ENCODE data around the gene PCIF1.

Gene PCIF1

GRCh38 chr20:45944151-45944964, 9.9 kb downstream of the PCIF1 start:
- no peak overlapping the region for H3K9ac ChIP-seq (ENCODE audit: low read length in 2 of 2)
- no peak overlapping the region for H3K4me3 ChIP-seq (ENCODE audit: low read length in 2 of 2)
- H3K27ac ChIP-seq (ENCODE audit: low read length) = no peak overlapping the region
- H3K27me3 ChIP-seq (ENCODE audit: control insufficient read depth in 1 of 2, insufficient read depth in 2 of 2, low read length in 2 of 2) = no peaks in the 10 kb centered on the region
- H3K9me3 ChIP-seq (ENCODE audit: control insufficient read depth in 2 of 2, low read length in 2 of 2) = no peaks in the 10 kb centered on the region
- peaks cover 71 to 78% of the 10 kb centered on the region in 2 donors for H3K36me3 ChIP-seq (ENCODE audit: control insufficient read depth in 2 of 2, insufficient read depth in 2 of 2, low read length in 2 of 2)
- no peaks in the 10 kb centered on the region for H3K4me1 ChIP-seq (ENCODE audit: control insufficient read depth, insufficient read depth, low read length)

DNA sequence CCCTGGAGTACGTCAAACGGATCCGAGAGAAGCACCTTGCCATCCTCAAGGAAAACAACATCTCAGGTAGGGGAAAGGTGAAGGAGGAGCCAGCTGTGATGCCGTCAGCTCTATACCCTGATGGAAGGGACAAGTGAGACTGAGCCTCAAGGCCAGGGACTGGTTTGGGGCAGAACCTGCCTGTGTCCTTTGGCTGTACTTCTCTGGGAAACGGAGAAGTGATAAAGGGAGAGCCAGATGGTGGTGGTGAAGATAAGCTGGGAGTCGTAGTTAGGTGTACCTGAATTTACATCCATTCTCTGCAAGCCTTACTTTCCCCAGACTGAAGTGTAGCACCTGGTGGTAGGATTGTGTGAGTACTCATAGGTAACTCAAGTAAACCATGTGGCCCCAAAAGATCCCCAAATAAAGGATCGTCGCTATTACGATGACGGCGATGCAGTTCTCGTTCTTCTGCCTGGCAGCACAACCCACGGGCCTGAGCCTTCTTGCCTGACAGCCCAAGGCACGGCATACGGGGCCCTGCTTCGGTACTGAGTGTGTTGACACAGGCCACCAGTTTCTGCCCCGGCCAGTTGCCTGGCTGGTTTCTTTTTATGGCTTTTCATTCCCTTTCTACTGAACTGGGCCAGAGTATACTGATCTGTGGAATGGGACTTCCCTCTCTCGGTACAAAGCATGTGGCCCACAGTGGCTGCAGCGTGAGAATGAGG, 10.6 kb downstream of the PCIF1 start:
- H3K9ac ChIP-seq (ENCODE audit: low read length in 2 of 2) = no peak overlapping the region
- peaks cover 2% of the 10 kb centered on the region for H3K4me1 ChIP-seq (ENCODE audit: control insufficient read depth, insufficient read depth, low read length)
- peaks cover 65 to 78% of the 10 kb centered on the region in 2 donors for H3K36me3 ChIP-seq (ENCODE audit: control insufficient read depth in 2 of 2, insufficient read depth in 2 of 2, low read length in 2 of 2)
- H3K4me3 ChIP-seq (ENCODE audit: low read length in 2 of 2) = no peak overlapping the region
- H3K27me3 ChIP-seq (ENCODE audit: control insufficient read depth in 1 of 2, insufficient read depth in 2 of 2, low read length in 2 of 2) = no peaks in the 10 kb centered on the region
- H3K27ac ChIP-seq (ENCODE audit: low read length) = no peak overlapping the region
- no peaks in the 10 kb centered on the region for H3K9me3 ChIP-seq (ENCODE audit: control insufficient read depth in 2 of 2, low read length in 2 of 2)

- H3K27me3 ChIP-seq (ENCODE audit: control insufficient read depth in 1 of 2, insufficient read depth in 2 of 2, low read length in 2 of 2) = no peaks in the 10 kb centered on the region
- no peaks in the 10 kb centered on the region for H3K9me3 ChIP-seq (ENCODE audit: control insufficient read depth in 2 of 2, low read length in 2 of 2)
- H3K27ac ChIP-seq (ENCODE audit: low read length) = no peak overlapping the region
- H3K4me1 ChIP-seq (ENCODE audit: control insufficient read depth, insufficient read depth, low read length) = peaks cover 3% of the 10 kb centered on the region
- no peak overlapping the region for H3K9ac ChIP-seq (ENCODE audit: low read length in 2 of 2)
- H3K36me3 ChIP-seq (ENCODE audit: control insufficient read depth in 2 of 2, insufficient read depth in 2 of 2, low read length in 2 of 2) = peaks cover 63 to 77% of the 10 kb centered on the region in 2 donors
- H3K4me3 ChIP-seq (ENCODE audit: low read length in 2 of 2) = no peak overlapping the region
These were observed 11.2 kb downstream of the PCIF1 start for GRCh38 chr20:45945678-45946148.

GRCh38 chr20:45946149-45946970, 11.9 kb downstream of the PCIF1 start:
- Histone ChIP-seq H3K9me3 (ENCODE audit: control insufficient read depth in 2 of 2, low read length in 2 of 2) (no peaks in the 10 kb centered on the region), H3K36me3 (ENCODE audit: control insufficient read depth in 2 of 2, insufficient read depth in 2 of 2, low read length in 2 of 2) (peaks cover 62 to 76% of the 10 kb centered on the region in 2 donors), H3K9ac (ENCODE audit: low read length in 2 of 2) (no peak overlapping the region), H3K27ac (ENCODE audit: low read length) (no peak overlapping the region), H3K4me3 (ENCODE audit: low read length in 2 of 2) (no peak overlapping the region), H3K27me3 (ENCODE audit: control insufficient read depth in 1 of 2, insufficient read depth in 2 of 2, low read length in 2 of 2) (no peaks in the 10 kb centered on the region), H3K4me1 (ENCODE audit: control insufficient read depth, insufficient read depth, low read length) (peaks cover 3% of the 10 kb centered on the region)

DNA sequence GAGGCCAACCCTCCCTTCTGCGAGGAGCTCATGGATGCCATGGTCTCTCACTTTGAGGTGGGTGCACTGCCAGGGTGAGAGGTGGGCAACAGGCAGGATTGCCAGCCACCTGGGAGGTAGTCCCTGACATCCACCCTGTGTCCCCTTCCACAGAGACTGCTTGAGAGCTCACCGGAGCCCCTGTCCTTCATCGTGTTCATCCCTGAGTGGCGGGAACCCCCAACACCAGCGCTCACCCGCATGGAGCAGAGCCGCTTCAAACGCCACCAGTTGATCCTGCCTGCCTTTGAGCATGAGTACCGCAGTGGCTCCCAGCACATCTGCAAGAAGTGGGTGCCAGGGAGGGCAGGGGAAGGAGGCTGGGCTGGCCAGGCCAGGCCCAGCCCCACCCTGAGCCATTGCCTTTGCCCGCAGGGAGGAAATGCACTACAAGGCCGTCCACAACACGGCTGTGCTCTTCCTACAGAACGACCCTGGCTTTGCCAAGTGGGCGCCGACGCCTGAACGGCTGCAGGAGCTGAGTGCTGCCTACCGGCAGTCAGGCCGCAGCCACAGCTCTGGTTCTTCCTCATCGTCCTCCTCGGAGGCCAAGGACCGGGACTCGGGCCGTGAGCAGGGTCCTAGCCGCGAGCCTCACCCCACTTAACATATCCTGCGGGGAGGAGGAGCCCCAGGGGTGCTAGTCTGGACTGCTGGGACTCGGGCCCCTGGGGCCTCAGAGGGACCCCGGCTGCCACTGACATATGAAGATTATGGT, 12.8 kb downstream of the PCIF1 start:
- Histone ChIP-seq H3K27me3 (ENCODE audit: control insufficient read depth in 1 of 2, insufficient read depth in 2 of 2, low read length in 2 of 2) (no peaks in the 10 kb centered on the region), H3K27ac (ENCODE audit: low read length) (no peak overlapping the region), H3K4me1 (ENCODE audit: control insufficient read depth, insufficient read depth, low read length) (peaks cover 3% of the 10 kb centered on the region), H3K9me3 (ENCODE audit: control insufficient read depth in 2 of 2, low read length in 2 of 2) (no peaks in the 10 kb centered on the region), H3K4me3 (ENCODE audit: low read length in 2 of 2) (no peak overlapping the region), H3K36me3 (ENCODE audit: control insufficient read depth in 2 of 2, insufficient read depth in 2 of 2, low read length in 2 of 2) (peaks cover 71 to 86% of the 10 kb centered on the region in 2 donors), H3K9ac (ENCODE audit: low read length in 2 of 2) (no peak overlapping the region)

DNA sequence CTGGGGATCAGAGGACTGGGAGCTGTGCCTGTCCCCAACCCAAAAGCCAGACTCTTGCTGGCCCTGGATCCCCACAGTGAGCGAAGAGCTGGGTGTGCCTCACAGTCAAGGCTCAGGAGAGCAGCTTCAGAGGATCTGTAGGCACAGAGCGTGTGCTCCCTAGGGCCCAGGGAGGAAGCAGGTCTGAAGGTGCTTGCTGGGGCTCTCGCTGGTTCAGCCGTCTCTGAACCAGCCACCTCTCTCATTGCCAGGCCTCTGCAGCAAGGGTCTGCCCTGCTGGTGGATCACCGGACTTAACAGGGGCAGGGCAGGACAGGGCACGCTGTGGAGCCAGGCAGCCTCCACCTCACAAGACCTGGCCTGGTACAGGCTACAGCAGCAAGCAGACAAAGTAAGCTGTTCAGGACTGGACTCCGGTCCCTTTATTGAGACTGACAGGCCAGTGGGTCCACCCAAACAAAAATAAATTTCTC, 13.8 kb downstream of the PCIF1 start:
- Histone ChIP-seq H3K36me3 (ENCODE audit: control insufficient read depth in 2 of 2, insufficient read depth in 2 of 2, low read length in 2 of 2) (peaks cover 75 to 89% of the 10 kb centered on the region in 2 donors), H3K4me3 (ENCODE audit: low read length in 2 of 2) (no peak overlapping the region), H3K27ac (ENCODE audit: low read length) (no peak overlapping the region), H3K27me3 (ENCODE audit: control insufficient read depth in 1 of 2, insufficient read depth in 2 of 2, low read length in 2 of 2) (no peaks in the 10 kb centered on the region), H3K9ac (ENCODE audit: low read length in 2 of 2) (no peak overlapping the region), H3K4me1 (ENCODE audit: control insufficient read depth, insufficient read depth, low read length) (peaks cover 3% of the 10 kb centered on the region), H3K9me3 (ENCODE audit: control insufficient read depth in 2 of 2, low read length in 2 of 2) (no peaks in the 10 kb centered on the region)

DNA sequence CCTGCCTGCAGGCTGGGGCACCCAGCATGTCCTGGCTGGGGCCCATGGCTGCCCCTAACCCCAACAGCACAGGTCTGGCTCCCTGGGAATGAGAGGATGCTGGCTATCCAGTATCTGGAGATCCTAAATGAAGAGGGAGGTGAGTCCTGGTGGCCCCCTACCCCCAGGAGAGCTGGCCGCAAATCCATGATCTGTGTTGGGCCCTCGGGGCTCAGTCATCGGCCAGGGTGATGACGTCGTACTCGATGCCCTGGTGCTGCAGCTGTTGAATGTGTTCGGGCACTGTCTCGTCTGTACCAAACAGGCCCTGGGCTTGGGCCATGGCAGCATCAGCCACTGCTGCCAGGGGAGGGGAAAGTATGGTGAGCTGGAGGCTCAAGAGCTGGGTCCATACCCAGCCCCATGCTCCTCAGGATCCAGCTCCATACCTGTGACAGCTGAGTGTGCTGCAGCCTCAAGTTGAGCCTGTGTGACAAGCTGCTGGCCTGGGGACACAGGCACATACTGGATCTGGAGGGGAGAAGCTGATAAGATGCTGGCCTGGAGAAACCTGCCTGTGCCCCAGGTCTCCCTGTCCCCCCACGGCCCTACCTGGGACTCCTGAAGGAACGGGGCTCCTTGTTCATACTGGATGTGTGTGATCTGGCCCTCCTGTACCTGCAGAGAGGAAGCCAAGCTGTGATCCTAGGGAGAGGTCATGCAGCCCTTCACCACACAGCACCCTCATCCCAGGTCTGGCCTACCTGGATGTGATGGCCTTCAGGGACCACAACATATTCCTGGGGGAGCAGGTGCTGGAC, 14.5 kb downstream of the PCIF1 start:
- H3K4me3 ChIP-seq (ENCODE audit: low read length in 2 of 2) = no peak overlapping the region
- peaks cover 70 to 89% of the 10 kb centered on the region in 2 donors for H3K36me3 ChIP-seq (ENCODE audit: control insufficient read depth in 2 of 2, insufficient read depth in 2 of 2, low read length in 2 of 2)
- no peaks in the 10 kb centered on the region for H3K27me3 ChIP-seq (ENCODE audit: control insufficient read depth in 1 of 2, insufficient read depth in 2 of 2, low read length in 2 of 2)
- no peak overlapping the region for H3K9ac ChIP-seq (ENCODE audit: low read length in 2 of 2)
- no peak overlapping the region for H3K27ac ChIP-seq (ENCODE audit: low read length)
- peaks cover 3% of the 10 kb centered on the region for H3K4me1 ChIP-seq (ENCODE audit: control insufficient read depth, insufficient read depth, low read length)
- no peaks in the 10 kb centered on the region for H3K9me3 ChIP-seq (ENCODE audit: control insufficient read depth in 2 of 2, low read length in 2 of 2)

- Histone ChIP-seq H3K9me3 (ENCODE audit: control insufficient read depth in 2 of 2, low read length in 2 of 2) (no peaks in the 10 kb centered on the region), H3K36me3 (ENCODE audit: control insufficient read depth in 2 of 2, insufficient read depth in 2 of 2, low read length in 2 of 2) (peaks cover 62 to 81% of the 10 kb centered on the region in 2 donors), H3K9ac (ENCODE audit: low read length in 2 of 2) (peak overlapping the region in 1 of 2 donors; percentile 13), H3K27ac (ENCODE audit: low read length) (no peak overlapping the region), H3K27me3 (ENCODE audit: control insufficient read depth in 1 of 2, insufficient read depth in 2 of 2, low read length in 2 of 2) (no peaks in the 10 kb centered on the region), H3K4me3 (ENCODE audit: low read length in 2 of 2) (no peak overlapping the region), H3K4me1 (ENCODE audit: control insufficient read depth, insufficient read depth, low read length) (peaks cover 3% of the 10 kb centered on the region)
These were observed 15.3 kb downstream of the PCIF1 start for GRCh38 chr20:45949542-45950329.

DNA sequence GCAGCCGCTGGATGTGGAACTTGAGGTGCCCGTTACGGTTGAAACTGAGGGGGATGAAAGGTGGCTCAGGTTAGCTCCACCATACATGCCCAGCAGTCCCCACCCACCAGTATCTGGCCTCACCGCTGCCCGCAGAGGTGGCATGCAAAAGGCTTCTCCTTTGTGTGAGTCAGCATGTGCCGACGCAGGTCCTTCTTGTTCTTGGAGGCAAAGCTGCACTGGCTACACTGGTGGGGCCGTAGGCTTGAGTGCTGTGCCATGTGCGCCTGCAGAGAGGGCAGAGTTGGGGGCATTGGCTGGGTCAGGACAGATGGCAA, 15.8 kb downstream of the PCIF1 start:
- H3K36me3 ChIP-seq (ENCODE audit: control insufficient read depth in 2 of 2, insufficient read depth in 2 of 2, low read length in 2 of 2) = peaks cover 57 to 75% of the 10 kb centered on the region in 2 donors
- H3K9me3 ChIP-seq (ENCODE audit: control insufficient read depth in 2 of 2, low read length in 2 of 2) = no peaks in the 10 kb centered on the region
- no peak overlapping the region for H3K4me3 ChIP-seq (ENCODE audit: low read length in 2 of 2)
- no peak overlapping the region for H3K9ac ChIP-seq (ENCODE audit: low read length in 2 of 2)
- H3K4me1 ChIP-seq (ENCODE audit: control insufficient read depth, insufficient read depth, low read length) = peaks cover 3% of the 10 kb centered on the region
- H3K27ac ChIP-seq (ENCODE audit: low read length) = no peak overlapping the region
- H3K27me3 ChIP-seq (ENCODE audit: control insufficient read depth in 1 of 2, insufficient read depth in 2 of 2, low read length in 2 of 2) = no peaks in the 10 kb centered on the region

Measured in stomach smooth muscle (tissue), 2 donors.